MCF 10A (cell line): ENCODE data around the gene SH2D4B. TPM values are rescaled to one million over a fixed set of nuclear protein-coding genes. Genes with fewer than 3 reads are reported as not detected.

Experiments used
- BruUV-seq: library from RNA; stranded (reverse); fragments of 400-500 nt; replicated peaks from 2 replicates; lab custom pipeline; 2021; lab: Mats Ljungman, UMichigan
- CTCF ChIA-PET: fragments of 300-600 bp; sonication (Branson Sonifier 250); formaldehyde crosslinking; extraction: SDS; loops from one replicate; lab custom pipeline; 2021; ENCODE audit warnings: antibody characterized with exemption, inconsistent platforms; lab: Yijun Ruan, JAX
- POLR2A ChIA-PET: fragments of 300-600, 350-650 bp; sonication (Branson Sonifier 250); formaldehyde crosslinking; extraction: SDS; loops from one replicate; lab custom pipeline; 2020; ENCODE audit warnings: antibody characterized with exemption, inconsistent platforms; lab: Yijun Ruan, JAX
- DNase-seq: peaks from one replicate; pipeline ENCODE4 v3.0.0-alpha.2; 2018; ENCODE audit not compliant: unreplicated experiment
- H3K27ac Mint-ChIP-seq: one replicate; pipeline ENCODE4 v1.8.0; 2022; ENCODE audit warnings: mild to moderate bottlenecking, low read depth, mixed read lengths; ENCODE audit not compliant: unreplicated experiment
- H3K27me3 Mint-ChIP-seq: one replicate; pipeline ENCODE4 v1.8.0; 2022; ENCODE audit warnings: mixed read lengths; ENCODE audit not compliant: insufficient read depth, unreplicated experiment
- H3K36me3 Mint-ChIP-seq: one replicate; pipeline ENCODE4 v1.8.0; 2022; ENCODE audit warnings: mild to moderate bottlenecking, moderate library complexity, mixed read lengths; ENCODE audit not compliant: insufficient read depth, unreplicated experiment
- H3K4me1 Mint-ChIP-seq: one replicate; pipeline ENCODE4 v1.8.0; 2022; ENCODE audit warnings: mixed read lengths; ENCODE audit not compliant: insufficient read depth, unreplicated experiment
- H3K4me3 Mint-ChIP-seq: one replicate; pipeline ENCODE4 v1.8.0; 2022; ENCODE audit warnings: mild to moderate bottlenecking, moderate library complexity, mixed read lengths; ENCODE audit not compliant: unreplicated experiment
- H3K9me3 Mint-ChIP-seq: one replicate; pipeline ENCODE4 v1.8.0; 2022; ENCODE audit warnings: mixed read lengths; ENCODE audit not compliant: unreplicated experiment
- CTCF ChIP-seq: fragments of 200-600 bp; IDR thresholded peaks from one replicate; pipeline ENCODE4 v1.8.0; 2022; ENCODE audit warnings: antibody characterized with exemption, mild to moderate bottlenecking; ENCODE audit not compliant: unreplicated experiment
- intact Hi-C: fragments of 100-400 bp; cut with micrococcal nuclease; formaldehyde crosslinking; loops from 2 replicates; pipeline ENCODE4 v1.14.1; 2022
- total RNA-seq: library from RNA; stranded (reverse); gene quantifications from 2 replicates; pipeline ENCODE4 v1.2.3, GENCODE V29; 2022

Gene SH2D4B
- total RNA-seq, 1 experiment from 2014 or later, result not detected

GRCh38 chr10:80506836-80507487 lies 30.7 kb upstream of the SH2D4B start:
- no peaks in the 10 kb centered on the region for H3K27me3 Mint-ChIP-seq
- ChIA-PET CTCF (interaction anchor here (0.6 to 21.4 kb wide), 5 partner anchors 50 to 175 kb away, joined by 3 to 923 read pairs (median 4); partner anchors contain the start of gene TSPAN14), POLR2A (interaction anchor here (0.5 to 1.8 kb wide), 7 partner anchors 11 to 107 kb away, joined by 3 to 11 read pairs (median 4); no protein-coding TSS in a partner anchor)
- no peak for TF ChIP-seq CTCF
- peaks cover 51% of the 10 kb centered on the region for H3K36me3 Mint-ChIP-seq
- intact Hi-C loops, result no loop called here
- no peak for DNase-seq
- H3K27ac Mint-ChIP-seq, result peak overlapping the region; percentile 46
- H3K4me3 Mint-ChIP-seq, result no peak overlapping the region
- BruUV-seq, result no TSS peak
- peaks cover 60% of the 10 kb centered on the region for H3K4me1 Mint-ChIP-seq
- no peaks in the 10 kb centered on the region for H3K9me3 Mint-ChIP-seq

DNA sequence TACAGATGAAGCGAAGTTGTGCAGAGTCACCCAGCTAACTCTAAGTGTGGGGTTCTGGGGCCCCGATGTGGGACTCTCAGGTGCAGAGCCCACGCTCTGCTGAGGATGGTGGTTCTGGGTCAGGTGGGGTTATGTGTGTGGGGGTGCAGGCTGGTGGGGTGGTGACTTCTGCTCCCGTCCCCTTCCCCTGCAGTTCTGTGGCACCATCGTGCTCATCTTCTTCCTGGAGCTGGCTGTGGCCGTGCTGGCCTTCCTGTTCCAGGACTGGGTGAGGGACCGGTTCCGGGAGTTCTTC lies 28.6 kb upstream of the SH2D4B start:
- Mint-ChIP-seq H3K4me3 (no peak overlapping the region), H3K9me3 (no peaks in the 10 kb centered on the region), H3K27ac (no peak overlapping the region), H3K27me3 (no peaks in the 10 kb centered on the region), H3K4me1 (peaks cover 42% of the 10 kb centered on the region), H3K36me3 (peaks cover 64% of the 10 kb centered on the region)
- intact Hi-C loops, result no loop called here
- BruUV-seq, result no TSS peak
- TF ChIP-seq CTCF, result no peak
- CTCF ChIA-PET, result interaction anchor here (0.6 to 21.4 kb wide), 9 partner anchors 9 to 510 kb away, joined by 3 to 923 read pairs (median 3); partner anchors contain the start of gene TSPAN14
- no peak for DNase-seq
- POLR2A ChIA-PET, result interaction anchor here (0.5 to 2.2 kb wide), 8 partner anchors 9 to 115 kb away, joined by 3 to 8 read pairs (median 4); no protein-coding TSS in a partner anchor

DNA sequence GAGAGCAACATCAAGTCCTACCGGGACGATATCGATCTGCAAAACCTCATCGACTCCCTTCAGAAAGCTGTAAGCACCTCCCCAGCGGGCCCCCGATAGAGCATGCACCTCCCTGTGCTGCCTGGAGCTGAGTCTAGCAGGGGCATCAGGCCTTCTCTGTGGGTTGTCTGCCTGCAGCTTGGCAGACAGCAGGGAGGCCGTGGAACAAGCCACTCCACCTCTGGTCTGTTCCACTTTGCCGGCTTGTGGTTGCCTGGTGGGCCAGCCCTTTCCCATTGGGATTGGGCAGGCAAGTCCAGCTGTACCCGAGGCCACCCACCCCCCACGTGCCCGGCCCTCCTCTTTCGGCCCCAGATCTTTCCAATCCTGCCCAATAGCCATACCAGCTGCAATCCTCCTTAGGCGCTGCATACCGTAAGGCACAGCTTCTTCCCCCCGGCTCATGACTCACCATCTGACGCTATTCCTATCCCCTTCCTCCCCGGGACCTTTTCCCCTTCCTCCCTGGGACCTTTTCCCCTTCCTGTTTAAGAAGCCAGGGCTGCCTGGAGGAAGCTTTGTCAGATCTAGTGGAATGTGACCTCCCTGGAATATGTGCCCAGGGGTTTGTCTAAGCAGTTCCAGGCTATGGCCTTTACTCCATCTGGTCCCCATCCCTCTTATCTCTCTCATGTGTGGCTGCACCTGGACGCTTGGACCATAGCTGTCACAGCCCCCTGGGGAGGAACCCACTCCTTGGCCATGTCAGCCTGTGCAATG lies 28.1 kb upstream of the SH2D4B start:
- intact Hi-C loops, result no loop called here
- no peak overlapping the region for H3K4me3 Mint-ChIP-seq
- POLR2A ChIA-PET, result interaction anchor here (0.5 to 2.2 kb wide), 7 partner anchors 10 to 115 kb away, joined by 3 to 8 read pairs (median 3); no protein-coding TSS in a partner anchor

More for the DNA sequence above, 28.1 kb upstream of the SH2D4B start:
- BruUV-seq, result no TSS peak
- H3K9me3 Mint-ChIP-seq, result no peaks in the 10 kb centered on the region
- peak overlapping the region; percentile 31 for H3K27ac Mint-ChIP-seq
- H3K27me3 Mint-ChIP-seq, result no peaks in the 10 kb centered on the region
- peak; percentile 81 for DNase-seq
- TF ChIP-seq CTCF, result no peak
- peaks cover 37% of the 10 kb centered on the region for H3K4me1 Mint-ChIP-seq
- CTCF ChIA-PET, result interaction anchor here (0.6 to 21.4 kb wide), 9 partner anchors 10 to 510 kb away, joined by 3 to 923 read pairs (median 3); partner anchors contain the start of gene TSPAN14
- peaks cover 69% of the 10 kb centered on the region for H3K36me3 Mint-ChIP-seq
